GM13976 (cell line): ENCODE data around the gene SHBG.
"Not testable (repeated sequence)": the region's sequence is repeated elsewhere in the genome, so short reads cannot be mapped to it uniquely, and the experiment has no call there.

Experiments
- DNase-seq: peaks from one replicate; pipeline ENCODE4 v3.0.0; 2012; ENCODE audit warnings: low spot score
- in situ Hi-C: fragments of 300-500 bp; cut with MboI; formaldehyde crosslinking; loops from one replicate; pipeline ENCODE4 v1.12.0; 2022; ENCODE audit warnings: low sequenced_read_pairs, mixed read lengths, inconsistent platforms; ENCODE audit not compliant: unreplicated experiment
- TF ChIP-seq, protein P1 (sequence below): IDR thresholded peaks from 2 replicates; pipeline ENCODE4 v1.5.1; 2012; ENCODE audit warnings: borderline replicate concordance, mild to moderate bottlenecking; ENCODE audit not compliant: insufficient read depth; ENCODE audit errors: extremely low read depth, missing control alignments, control extremely low read depth

The SHBG gene

DNA sequence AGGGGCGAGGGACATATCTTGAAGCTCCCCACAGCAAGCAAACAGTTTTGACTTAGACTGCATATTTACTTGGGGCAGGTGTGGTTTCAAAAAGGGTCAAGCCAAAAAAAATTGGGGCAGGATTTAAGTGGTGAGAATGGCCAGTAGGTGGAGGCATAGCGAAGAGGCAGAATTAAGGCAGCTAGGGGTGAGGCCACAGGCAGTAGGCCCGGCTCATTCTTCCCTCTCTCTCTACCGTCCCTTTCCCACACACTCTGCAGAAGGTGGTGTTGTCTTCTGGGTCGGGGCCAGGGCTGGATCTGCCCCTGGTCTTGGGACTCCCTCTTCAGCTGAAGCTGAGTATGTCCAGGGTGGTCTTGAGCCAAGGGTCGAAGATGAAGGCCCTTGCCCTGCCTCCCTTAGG lies 2.6 kb downstream of the SHBG start:
- DNase-seq = no peak
- in situ Hi-C loops = no loop called here
- TF ChIP-seq, protein P1, sequence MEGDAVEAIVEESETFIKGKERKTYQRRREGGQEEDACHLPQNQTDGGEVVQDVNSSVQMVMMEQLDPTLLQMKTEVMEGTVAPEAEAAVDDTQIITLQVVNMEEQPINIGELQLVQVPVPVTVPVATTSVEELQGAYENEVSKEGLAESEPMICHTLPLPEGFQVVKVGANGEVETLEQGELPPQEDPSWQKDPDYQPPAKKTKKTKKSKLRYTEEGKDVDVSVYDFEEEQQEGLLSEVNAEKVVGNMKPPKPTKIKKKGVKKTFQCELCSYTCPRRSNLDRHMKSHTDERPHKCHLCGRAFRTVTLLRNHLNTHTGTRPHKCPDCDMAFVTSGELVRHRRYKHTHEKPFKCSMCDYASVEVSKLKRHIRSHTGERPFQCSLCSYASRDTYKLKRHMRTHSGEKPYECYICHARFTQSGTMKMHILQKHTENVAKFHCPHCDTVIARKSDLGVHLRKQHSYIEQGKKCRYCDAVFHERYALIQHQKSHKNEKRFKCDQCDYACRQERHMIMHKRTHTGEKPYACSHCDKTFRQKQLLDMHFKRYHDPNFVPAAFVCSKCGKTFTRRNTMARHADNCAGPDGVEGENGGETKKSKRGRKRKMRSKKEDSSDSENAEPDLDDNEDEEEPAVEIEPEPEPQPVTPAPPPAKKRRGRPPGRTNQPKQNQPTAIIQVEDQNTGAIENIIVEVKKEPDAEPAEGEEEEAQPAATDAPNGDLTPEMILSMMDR = peak; percentile 59

DNA sequence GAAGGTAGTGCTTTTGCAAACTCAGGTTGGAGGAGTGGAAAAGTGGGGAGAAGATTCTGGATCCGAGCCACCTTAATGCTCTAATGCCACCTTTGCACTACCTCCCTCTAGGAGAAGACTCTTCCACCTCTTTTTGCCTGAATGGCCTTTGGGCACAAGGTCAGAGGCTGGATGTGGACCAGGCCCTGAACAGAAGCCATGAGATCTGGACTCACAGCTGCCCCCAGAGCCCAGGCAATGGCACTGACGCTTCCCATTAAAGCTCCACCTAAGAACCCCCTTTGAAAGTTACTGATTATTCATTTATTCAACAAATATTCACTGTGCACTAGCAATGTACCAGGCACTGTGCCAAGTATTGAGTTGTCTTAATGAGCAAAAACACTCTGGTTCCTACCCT lies 3.2 kb downstream of the SHBG start:
- no peak for DNase-seq
- in situ Hi-C loops = no loop called here
- TF ChIP-seq, protein P1 = no peak

DNA sequence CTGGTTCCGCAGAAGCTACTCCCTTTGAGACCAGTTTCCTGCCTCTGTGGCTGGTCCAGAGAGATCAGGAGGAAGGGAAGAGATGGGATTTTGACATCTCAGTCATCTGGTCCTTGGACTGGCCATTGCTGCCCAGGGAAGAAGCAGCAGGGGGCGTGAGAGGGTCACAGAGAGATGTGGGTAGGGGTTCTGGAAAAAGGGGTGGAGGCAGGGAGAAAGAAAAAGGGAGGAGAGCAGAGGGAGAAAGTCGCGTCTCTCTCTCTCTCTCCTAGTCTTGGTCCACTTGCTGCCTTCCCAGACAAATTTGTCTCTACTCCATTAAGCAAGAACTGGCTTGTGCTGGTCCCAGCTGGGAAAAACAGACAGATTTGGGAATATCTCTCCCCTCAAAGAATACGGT lies 4.4 kb downstream of the SHBG start:
- peak; percentile 58 for DNase-seq
- in situ Hi-C loops = no loop called here
- TF ChIP-seq, protein P1 = peak; percentile 35

DNA sequence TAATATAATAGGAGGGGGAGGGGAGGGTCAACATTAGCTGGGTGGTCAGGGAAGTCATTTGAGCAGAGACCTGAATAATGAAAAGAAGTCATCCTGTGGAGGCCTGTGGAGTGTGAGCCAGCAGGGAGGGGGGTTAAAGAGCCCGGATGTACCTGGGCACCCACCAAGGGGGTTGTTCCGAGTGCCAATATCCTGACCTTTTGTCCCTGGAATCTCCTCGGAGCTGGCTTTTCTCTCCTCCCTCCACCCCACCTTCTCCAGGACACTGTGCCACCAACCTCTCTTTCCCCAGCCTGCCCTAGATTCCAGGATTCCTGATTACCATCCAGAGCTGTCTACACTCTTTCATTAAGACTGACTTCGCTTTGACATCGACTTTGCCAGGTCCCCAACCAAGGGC lies 6.2 kb downstream of the SHBG start:
- TF ChIP-seq, protein P1 = no peak
- DNase-seq = no peak
- in situ Hi-C loops = no loop called here

DNA sequence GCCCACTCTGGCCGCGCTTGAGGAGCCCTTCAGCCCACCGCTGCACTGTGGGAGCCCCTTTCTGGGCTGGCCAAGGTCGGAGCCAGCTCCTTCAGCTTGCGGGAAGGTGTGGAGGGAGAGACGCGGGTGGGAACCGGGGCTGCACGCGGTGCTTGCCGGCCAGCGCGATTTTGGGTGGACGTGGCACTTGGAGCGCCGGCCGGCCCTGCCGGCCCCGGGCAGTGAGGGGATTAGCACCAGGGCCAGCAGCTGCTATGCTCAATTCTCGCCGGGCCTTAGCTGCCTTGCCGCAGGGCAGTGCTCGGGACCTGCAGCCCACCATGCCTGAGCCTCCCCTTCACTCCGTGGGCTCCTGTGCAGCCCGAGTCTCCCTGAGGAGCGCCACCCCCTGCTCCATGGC lies 10.8 kb downstream of the SHBG start:
- TF ChIP-seq, protein P1 = no peak
- in situ Hi-C loops = no loop called here

DNA sequence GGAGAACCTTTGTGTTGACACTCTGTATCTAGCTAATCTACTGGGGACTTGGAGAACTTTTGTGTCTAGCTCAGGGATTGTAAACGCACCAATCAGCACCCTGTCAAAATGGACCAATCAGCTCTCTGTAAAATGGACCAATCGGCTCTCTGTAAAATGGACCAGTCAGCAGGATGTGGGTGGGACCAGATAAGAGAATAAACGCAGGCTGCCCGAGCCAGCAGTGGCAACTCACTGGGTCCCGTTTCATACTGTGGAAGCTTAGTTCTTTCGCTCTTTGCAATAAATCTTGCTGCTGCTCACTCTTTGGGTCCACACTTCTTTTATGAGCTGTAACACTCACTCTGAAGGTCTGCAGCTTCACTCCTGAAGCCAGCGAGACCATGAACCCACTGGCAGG lies 11.7 kb downstream of the SHBG start:
- in situ Hi-C loops, DNase-seq: not testable (repeated sequence)

More for the DNA sequence above, 10.8 kb downstream of the SHBG start:
- DNase-seq = no peak

DNA sequence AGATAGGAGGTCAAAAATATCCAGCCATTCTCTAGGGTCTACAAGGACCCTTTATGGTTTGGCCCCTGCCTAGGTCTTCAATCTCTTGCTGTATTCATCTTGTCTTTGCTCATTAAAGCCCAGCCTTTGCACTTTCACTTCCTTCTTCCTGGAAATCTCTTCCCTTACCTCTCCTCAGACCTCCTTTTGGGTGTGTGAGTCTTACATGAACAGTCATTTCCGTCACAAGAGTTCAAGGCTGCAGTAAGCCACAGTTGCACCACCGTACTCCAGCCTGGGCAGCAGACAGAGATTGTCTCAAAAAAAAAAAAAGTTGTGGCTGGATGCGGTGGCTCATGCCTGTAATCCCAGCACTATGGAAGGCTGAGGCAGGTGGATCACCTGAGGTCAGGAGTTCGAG lies 14.8 kb downstream of the SHBG start:
- no peak for DNase-seq
- TF ChIP-seq, protein P1 = no peak
- in situ Hi-C loops = no loop called here
